Measurements from ENCODE around the gene B3GNT7.

DNA sequence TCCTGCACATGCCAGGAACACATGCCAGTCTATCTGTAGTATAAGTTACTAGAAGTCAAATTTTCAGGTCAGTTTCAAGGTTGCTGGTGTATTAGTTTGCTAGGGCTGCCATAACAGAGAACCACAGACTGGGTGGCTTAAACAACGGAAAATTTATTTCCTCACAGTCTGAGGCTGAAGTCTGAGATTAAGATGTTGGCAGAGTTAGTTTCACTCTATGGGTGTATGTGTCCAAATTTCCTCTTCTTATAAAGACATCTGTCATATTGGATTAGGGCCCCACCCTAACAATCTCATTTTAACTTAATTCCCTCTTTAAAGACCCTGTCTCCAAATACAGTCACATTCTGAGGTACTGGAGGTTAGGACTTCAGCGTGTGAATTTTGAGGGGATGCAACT, 26.5 kb downstream of the B3GNT7 start:
- TF ChIP-seq, protein P1, sequence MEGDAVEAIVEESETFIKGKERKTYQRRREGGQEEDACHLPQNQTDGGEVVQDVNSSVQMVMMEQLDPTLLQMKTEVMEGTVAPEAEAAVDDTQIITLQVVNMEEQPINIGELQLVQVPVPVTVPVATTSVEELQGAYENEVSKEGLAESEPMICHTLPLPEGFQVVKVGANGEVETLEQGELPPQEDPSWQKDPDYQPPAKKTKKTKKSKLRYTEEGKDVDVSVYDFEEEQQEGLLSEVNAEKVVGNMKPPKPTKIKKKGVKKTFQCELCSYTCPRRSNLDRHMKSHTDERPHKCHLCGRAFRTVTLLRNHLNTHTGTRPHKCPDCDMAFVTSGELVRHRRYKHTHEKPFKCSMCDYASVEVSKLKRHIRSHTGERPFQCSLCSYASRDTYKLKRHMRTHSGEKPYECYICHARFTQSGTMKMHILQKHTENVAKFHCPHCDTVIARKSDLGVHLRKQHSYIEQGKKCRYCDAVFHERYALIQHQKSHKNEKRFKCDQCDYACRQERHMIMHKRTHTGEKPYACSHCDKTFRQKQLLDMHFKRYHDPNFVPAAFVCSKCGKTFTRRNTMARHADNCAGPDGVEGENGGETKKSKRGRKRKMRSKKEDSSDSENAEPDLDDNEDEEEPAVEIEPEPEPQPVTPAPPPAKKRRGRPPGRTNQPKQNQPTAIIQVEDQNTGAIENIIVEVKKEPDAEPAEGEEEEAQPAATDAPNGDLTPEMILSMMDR (IDR thresholded peaks at IDR 0.05; ENCODE audit: insufficient read depth, low read length, poor library complexity, severe bottlenecking): no peak
- TF ChIP-seq EZH2phosphoT487 (conservative IDR thresholded peaks at IDR 0.05; ENCODE audit: low read length): no peak
